ENCODE data around the gene CEP104.
A peak's percentile ranks its signal among the peaks of the same experiment; 100 is the strongest.

CEP104 gene

GRCh38 chr1:3856923-3857790 lies at the start of gene CEP104, which contains the start of gene DFFB:
CEP104 (minus strand) TSS chr1:3857211; CDS start chr1:3852407, 4,804 bp downstream.
DFFB (plus strand) TSS chr1:3857476; CDS start chr1:3857604, 128 bp downstream.
- DNase-seq, result peak; percentile 80

GRCh38 chr1:3906672-3907020 lies 49.6 kb upstream of the CEP104 start:
- no peak for DNase-seq

DNA sequence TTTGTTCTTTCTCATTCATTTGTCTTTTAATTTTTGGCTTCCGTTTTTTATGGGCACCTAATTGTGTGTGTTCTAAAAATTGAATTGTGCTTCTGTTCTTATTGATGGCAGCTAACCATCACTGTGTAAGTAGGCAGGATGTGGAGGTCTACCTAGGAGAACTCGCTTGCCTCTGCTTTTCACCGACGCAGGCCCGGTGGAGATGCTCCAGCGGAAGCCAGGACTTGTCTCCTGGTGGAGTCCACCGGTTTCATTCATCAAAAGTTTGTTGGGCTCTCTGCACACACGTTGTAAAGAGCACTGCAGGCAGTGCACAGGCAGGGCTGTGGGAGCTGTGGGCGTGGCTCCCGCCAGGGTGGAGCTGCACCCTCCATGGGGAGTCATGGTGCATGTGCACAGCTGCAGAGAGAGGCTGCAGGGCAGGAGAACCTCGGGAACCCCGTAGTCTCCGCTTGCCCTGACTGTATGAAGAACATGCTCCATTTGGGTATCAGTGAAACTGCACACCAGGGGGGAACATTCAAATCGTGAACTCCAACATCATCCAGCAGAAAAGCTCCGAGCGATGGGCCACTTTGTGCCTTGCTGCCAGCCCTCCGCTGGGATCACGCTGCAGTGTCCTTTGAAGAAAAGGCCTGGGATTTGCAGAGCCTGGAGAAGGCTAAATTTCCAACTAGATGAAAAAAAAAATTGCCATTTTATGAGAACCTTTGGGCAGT lies 49.1 kb upstream of the CEP104 start:
- no peak for DNase-seq

GRCh38 chr1:3905266-3905952 lies 48.4 kb upstream of the CEP104 start:
- no peak for DNase-seq

GRCh38 chr1:3904843-3905185 lies 47.8 kb upstream of the CEP104 start:
- no peak for DNase-seq

DNA sequence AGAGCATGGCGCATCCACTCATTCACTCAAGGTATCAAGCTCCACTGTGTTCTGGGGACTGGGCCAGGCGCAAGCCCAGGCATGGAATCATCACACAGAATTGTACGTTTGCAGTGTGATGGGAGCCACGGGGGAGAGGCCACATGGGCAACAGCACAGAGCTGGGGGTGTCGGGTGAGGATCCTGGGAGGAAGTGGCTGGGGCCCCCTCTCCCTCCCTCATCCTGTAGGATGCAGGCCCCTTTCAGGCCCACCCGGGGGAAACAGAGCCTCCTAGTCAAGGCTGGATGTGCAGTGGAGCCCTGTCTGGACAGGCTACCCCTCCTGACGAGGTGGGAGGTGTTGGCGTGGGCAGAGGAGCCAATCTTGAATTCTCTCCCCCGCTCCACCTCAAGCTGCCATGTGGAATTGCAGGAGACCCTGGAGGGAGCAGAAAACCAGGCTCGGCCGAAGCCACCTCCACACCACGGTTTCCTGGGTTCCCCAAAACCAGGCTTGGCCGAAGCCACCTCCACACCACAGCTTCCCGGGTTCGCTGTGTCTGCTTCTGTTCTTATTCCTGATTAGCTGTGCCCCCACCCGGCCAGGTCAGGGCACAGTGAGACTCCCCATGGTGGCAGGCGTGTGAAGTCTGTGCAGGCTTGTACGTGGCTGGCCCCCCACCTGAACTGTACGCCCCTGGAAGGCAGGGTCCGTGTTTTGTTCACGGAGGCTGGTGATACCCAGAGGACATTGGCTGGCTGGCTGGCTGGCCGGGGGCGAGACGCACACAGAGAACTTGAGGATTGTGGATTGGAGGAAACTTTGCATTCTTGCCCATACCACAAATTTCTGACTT lies 47.2 kb upstream of the CEP104 start:
- DNase-seq, result no peak

DNA sequence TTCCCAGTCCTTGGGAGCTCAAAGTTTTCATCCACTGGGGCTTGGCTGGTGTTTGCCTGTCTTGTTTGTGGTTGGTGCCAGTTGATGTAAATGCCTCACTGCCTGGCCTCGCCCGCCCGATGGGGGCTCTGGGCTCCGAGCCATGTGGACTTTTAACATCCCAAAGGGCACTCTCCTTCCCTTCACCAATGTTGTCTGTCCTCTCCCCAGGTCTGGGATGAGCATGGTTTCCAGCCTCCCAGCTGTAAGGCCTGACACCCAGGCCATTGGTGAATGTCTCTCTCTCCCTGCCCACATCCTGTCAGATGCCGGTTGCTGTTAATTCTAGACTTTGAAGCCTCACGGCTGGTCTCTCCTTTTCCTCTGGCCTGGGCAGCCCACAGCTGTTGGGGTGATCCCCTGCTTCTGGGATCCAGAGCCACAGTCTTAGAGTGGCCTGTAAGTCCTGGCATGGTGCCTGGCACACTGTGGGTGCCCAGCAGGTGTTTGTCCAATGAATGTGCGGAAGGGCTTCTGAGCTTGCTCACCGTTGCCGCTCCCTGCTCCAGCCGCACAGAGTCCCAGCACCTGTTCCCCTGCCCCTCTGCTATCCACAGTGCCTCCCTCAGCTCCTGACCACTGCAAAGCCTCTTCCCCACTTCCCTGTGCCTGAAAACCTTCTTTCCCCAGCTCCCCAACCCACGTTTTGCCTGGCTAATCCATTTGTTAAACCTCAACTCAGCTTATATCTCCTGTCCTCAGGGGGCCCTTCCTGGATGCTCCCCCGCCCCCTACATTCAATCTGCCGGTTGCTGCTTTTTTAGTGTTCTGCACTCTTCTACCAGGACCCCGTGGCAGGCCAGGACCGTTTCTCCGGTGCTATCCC lies 46.4 kb upstream of the CEP104 start:
- no peak for DNase-seq

DNA sequence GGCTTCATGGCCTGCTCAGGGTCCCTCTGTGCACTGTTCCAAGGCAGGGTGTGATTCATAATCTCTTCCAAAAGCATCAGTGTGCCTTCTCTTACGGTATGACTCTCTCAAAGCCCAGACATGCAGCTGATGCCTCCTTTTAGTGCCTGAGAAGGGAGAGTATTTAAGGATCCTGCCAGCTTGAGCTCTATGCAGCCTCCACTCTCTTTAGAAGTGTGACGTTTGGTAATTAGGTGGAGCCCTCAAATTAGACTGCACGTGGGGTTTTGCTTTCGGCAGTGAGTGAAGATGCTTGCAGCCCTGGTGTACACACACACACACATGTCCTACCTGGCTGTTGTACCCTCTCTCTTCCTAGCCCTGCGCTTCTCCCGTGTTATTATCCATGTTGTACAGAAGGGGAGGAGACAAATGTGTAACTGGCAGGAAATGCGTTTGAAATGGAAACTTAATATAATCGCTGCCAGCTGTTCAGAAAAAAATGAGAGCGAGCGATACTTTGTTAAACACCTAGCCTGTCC lies 45.6 kb upstream of the CEP104 start:
- DNase-seq, result no peak

GRCh38 chr1:3902111-3902511 lies 45.1 kb upstream of the CEP104 start:
- no peak for DNase-seq

DNA sequence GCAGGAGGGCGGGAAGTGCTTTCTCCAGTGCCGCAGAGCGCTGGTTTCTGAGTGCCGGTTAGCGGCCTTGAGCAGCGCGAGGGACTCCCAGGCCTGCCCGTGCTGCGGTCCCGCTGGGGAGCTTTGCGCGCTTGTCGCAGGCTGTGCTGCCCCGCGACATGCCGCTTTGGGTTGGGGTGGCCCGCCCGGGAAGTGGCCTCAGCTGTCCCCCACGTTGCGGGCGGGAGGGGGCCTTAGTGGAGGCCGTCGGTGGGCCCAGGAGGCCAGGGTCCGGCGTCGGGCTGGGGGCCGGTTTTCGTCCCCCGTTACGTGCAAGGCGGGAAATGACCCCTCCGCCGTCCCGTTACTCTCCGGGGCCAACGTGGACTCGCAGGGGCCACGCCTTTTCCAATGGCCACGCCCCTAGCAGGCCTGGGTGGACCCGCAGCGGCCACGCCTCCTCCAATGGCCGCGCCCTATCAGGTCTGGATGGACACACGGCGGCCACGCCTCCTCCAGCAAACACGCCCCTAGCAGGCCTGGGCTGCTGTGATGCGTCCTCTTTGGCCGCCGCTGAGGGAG lies 44.0 kb upstream of the CEP104 start:
- peak; percentile 67 for DNase-seq

DNA sequence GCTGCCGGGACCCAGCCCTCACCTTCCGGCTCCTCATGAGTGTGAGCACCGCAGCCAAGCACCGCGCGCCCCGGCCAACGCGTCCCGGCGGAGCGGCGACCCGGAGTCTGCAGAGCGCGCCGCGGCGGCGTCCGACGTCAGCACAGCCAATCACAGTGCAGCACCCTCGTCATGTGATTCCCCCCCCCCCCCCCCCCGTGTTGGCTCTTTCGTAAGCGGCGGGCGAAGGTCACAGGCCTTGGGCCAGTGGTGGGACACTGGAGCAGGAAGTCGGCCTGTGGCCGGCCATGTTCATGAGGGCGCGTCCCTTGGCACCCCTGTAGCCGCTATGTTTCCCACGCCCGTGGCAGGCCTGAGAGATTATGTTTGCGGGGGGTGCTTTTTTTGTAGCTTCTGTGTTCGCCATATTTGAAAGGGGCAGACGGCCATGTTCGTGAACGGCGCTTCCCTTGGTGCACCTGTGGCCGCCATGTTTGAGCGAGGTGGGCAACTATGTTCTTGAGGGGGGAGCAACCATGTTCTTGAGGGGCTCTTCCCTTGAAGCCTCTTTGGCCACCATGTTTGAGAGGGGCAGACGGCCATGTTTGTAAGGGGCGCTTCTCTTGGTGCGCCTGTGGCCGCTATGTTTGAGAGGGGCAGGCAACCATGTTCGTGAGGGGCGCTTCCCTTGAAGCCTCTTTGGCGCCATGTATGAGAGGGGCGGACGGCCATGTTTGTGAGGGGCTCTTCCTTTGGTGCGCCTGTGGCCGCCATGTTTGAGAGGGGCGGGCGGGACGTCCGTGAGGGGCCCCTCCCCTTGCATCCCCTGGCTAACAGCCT lies 43.3 kb upstream of the CEP104 start, which contains the start of gene C1orf174:
Gene C1orf174, minus strand, starts transcription at position 123 of the 819 bp plus-strand sequence. Its CDS starts 86 bp downstream, at position 37.
- DNase-seq, result no peak

GRCh38 chr1:3899754-3900149 lies 42.7 kb upstream of the CEP104 start:
- no peak for DNase-seq

GRCh38 chr1:3898994-3899753 lies 42.2 kb upstream of the CEP104 start:
- DNase-seq, result no peak

DNA sequence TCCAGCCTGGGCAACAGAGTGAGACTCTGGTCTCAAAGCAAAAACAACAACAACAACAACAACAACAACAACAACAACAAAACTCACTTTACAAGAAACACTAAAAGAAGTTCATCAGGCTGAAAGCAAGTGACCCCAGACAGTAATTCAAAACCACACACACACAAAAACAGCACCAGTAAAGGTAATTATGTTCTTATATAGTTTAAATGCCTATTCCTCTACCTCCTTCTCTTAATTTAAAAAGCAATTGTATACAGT lies 41.4 kb upstream of the CEP104 start:
- DNase-seq, result no peak

DNA sequence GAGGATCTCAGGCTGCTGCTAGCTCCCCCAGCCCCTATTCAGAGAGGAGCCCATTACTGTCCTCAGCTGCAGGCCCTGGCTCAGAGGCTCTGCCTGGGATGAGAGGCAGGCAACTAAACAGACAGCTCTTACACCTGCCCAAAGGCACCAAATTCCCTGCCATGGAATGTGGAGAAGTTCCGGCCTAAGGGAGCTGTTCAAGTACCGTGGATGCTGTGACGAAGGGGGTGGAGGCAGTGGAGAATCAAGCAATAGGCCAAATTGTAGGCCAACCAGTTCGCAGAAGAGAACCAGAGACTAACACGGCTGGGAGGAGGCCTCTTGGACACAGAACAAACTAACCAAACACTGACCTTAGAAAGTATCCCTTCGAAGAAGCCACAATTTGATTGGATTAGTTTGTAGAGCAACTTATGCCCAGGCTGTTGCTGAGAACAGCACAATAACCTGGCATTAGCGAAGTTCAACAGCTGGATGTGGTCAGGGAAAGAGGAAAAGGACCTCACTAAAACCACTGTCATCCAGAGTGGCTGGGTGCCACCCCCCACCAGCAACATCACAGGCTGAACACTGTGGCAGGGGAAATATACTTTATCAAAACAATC lies 39.5 kb upstream of the CEP104 start:
- DNase-seq, result no peak

DNA sequence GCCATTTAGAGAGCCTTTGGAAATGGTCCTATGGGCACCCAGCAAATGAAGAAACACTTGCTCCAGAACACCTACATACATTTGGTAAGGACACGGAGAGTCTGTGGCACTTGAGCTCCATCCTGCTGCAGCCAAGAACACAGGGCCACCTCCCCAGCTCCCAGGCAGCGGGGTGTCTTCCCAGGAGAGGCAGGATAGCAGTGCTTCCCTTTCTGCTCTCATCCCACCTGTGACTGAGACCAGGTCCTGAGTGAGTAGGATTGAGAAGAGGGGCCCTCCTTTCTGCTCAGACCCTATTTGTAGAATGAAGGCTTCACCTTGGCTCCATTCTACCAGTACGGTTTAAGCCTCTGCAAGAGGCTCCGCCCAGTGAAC lies 38.9 kb upstream of the CEP104 start:
- DNase-seq, result no peak

GRCh38 chr1:3895279-3895950 lies 38.4 kb upstream of the CEP104 start:
- no peak for DNase-seq

DNA sequence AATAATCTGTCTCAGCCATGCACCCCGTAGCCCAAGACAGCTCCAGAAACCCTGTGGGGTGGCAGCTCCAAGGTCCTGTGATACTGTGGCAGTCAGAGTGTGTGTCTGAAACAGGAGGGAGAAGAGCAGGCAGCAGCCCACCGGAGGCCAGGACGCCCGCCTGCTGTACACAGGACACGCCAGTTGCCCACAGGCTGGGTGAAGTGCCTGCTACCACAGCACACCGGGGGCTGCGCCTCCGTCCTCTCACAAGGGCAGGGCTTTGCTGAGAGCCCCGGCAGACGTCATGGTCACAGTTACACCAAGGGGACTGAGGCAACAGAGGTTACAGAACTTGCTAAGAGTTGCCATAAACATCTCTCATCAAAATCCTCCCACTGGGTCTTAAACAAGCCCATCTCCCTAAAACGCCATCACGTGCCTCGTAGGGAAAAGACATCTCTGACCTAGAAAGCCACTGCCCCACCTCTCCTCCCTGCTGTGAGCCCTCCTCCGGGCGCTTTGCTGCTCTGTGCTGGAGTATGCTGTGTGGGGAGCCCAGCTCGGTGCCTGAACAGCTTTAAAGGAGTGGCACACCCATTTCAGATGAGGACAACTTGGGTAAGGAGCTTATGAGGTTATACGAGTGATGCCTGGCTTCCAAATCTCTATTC lies 37.7 kb upstream of the CEP104 start:
- no peak for DNase-seq

Data from cortex of kidney (tissue), 1 donor.